DOHH2 (cell line): ENCODE measurements around the gene MYLIP.

Experiments
- H3F3A ChIP-seq: fragments of 200-600 bp; sonication (generic), shearing (Covaris generic); 2 replicates; pipeline ENCODE4 v1.6.0; 2016; ENCODE audit warnings: antibody characterized with exemption, mild to moderate bottlenecking; ENCODE audit not compliant: control insufficient read depth, insufficient read depth
- H3K27ac ChIP-seq: fragments of 200-600 bp; sonication (generic); 2 replicates; pipeline ENCODE4 v1.5.1; 2014; ENCODE audit warnings: low read depth, mild to moderate bottlenecking, low read length, moderate library complexity
- H3K27me3 ChIP-seq: fragments of 200-600 bp; sonication (generic); 2 replicates; pipeline ENCODE4 v1.6.1; 2014; ENCODE audit warnings: mild to moderate bottlenecking, low read length, mixed read lengths; ENCODE audit not compliant: control insufficient read depth
- H3K36me3 ChIP-seq: fragments of 200-600 bp; sonication (generic); 2 replicates; pipeline ENCODE4 v1.6.1; 2014; ENCODE audit warnings: mild to moderate bottlenecking, low read length, moderate library complexity, mixed read lengths; ENCODE audit not compliant: control insufficient read depth
- H3K4me1 ChIP-seq: fragments of 200-600 bp; sonication (generic); 2 replicates; pipeline ENCODE4 v1.6.1; 2014; ENCODE audit warnings: mild to moderate bottlenecking, low read length, mixed read lengths; ENCODE audit not compliant: control insufficient read depth
- H3K4me2 ChIP-seq: fragments of 200-600 bp; sonication (generic); 2 replicates; pipeline ENCODE4 v1.6.0; 2014; ENCODE audit warnings: mild to moderate bottlenecking, low read length, moderate library complexity
- H3K4me3 ChIP-seq: fragments of 200-600 bp; sonication (generic); 2 replicates; pipeline ENCODE4 v1.5.1; 2014; ENCODE audit warnings: mild to moderate bottlenecking, low read length, mixed read lengths
- H3K79me2 ChIP-seq: fragments of 200-600 bp; sonication (generic); 2 replicates; pipeline ENCODE4 v1.6.1; 2014; ENCODE audit warnings: mild to moderate bottlenecking, low read length, mixed read lengths; ENCODE audit not compliant: control insufficient read depth
- H3K9me2 ChIP-seq: fragments of 200-600 bp; sonication (generic); replicated peaks from 2 replicates; pipeline ENCODE4 v1.6.1; 2014; ENCODE audit warnings: mild to moderate bottlenecking, low read length, mixed read lengths; ENCODE audit not compliant: control insufficient read depth
- H3K9me3 ChIP-seq: fragments of 200-600 bp; sonication (generic); 2 replicates; pipeline ENCODE4 v1.6.1; 2014; ENCODE audit warnings: antibody characterized with exemption, low read length, mixed read lengths; ENCODE audit not compliant: control insufficient read depth, insufficient read depth
- H4K20me1 ChIP-seq: fragments of 200-600 bp; sonication (generic); 2 replicates; pipeline ENCODE4 v1.6.0; 2014; ENCODE audit warnings: low read depth, mild to moderate bottlenecking, antibody characterized with exemption, low read length, moderate library complexity; ENCODE audit not compliant: control insufficient read depth, insufficient read depth
- CTCF ChIP-seq: fragments of 200-600 bp; sonication (generic); IDR thresholded peaks from one replicate; pipeline ENCODE4 v1.5.1; 2014; ENCODE audit warnings: antibody characterized with exemption, mild to moderate bottlenecking, low read depth, low read length; ENCODE audit not compliant: poor library complexity, severe bottlenecking
- EZH2phosphoT487 ChIP-seq: fragments of 200-600 bp; sonication (generic); IDR thresholded peaks from 2 replicates; pipeline ENCODE4 v1.6.1; 2017; ENCODE audit warnings: borderline replicate concordance, mild to moderate bottlenecking, antibody characterized with exemption, low read length, moderate library complexity, mixed read lengths

The MYLIP gene

DNA sequence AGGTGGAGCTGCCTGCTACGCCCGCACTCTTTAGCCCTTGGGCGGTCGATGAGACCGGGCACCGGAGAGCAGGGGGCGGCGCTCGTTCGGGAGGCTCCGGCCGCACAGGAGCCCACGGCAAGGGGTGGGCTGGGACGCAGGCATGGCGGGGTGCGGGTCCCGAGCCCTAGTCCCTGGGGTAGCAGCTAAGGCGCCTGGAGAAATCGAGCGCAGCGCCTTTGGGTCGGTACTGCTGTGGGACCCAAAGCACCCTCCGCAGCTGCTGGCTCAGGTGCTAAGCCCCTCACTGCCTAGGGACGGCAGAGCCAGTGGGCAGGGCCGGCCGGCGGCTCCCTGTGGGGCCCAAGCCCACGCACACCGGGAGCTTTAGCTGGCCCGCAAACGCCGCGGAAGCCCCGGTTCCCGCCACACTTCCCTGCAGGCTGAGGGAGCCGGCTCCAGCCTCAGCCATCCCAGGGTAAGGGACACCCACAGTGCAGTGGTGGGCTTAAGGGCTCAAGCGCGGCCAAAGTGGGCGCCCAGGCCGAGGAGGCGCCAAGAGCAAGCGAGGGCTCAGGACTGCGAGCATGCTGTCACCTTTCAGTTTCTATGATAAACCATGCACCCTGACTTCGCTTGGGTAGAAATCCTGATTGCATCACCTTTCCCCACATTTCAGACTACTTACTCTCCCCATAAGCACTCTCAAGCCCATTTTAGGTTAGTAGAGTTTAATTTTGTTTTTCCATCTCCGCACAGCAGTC is 52.0 kb downstream of the MYLIP start:
- TF ChIP-seq CTCF (no peak), EZH2phosphoT487 (no peak)
- Histone ChIP-seq H3K4me2 (peak overlapping the region; percentile 37), H3K9me3 (peaks cover 6% of the 10 kb centered on the region; the same call in 1 of the 2 replicates), H4K20me1 (no peaks in the 10 kb centered on the region), H3K9me2 (no peaks in the 10 kb centered on the region), H3K79me2 (no peaks in the 10 kb centered on the region), H3K36me3 (no peaks in the 10 kb centered on the region), H3K27ac (no peak overlapping the region), H3K27me3 (no peaks in the 10 kb centered on the region), H3F3A (no peaks in the 10 kb centered on the region), H3K4me1 (peaks cover 20% of the 10 kb centered on the region), H3K4me3 (peak overlapping the region; percentile 19; the same call in 1 of the 2 replicates)

GRCh38 chr6:16181439-16182297 is 52.8 kb downstream of the MYLIP start:
- no peaks in the 10 kb centered on the region for H4K20me1 ChIP-seq
- no peaks in the 10 kb centered on the region for H3F3A ChIP-seq
- peaks cover 20% of the 10 kb centered on the region for H3K4me1 ChIP-seq
- peaks cover 6% of the 10 kb centered on the region; the same call in 1 of the 2 replicates for H3K9me3 ChIP-seq
- no peaks in the 10 kb centered on the region for H3K9me2 ChIP-seq
- H3K27me3 ChIP-seq, result no peaks in the 10 kb centered on the region
- no peaks in the 10 kb centered on the region for H3K36me3 ChIP-seq
- H3K4me2 ChIP-seq, result no peak overlapping the region
- H3K27ac ChIP-seq, result no peak overlapping the region
- no peak overlapping the region for H3K4me3 ChIP-seq
- no peaks in the 10 kb centered on the region for H3K79me2 ChIP-seq
- no peak for TF ChIP-seq EZH2phosphoT487
- TF ChIP-seq CTCF, result no peak

DNA sequence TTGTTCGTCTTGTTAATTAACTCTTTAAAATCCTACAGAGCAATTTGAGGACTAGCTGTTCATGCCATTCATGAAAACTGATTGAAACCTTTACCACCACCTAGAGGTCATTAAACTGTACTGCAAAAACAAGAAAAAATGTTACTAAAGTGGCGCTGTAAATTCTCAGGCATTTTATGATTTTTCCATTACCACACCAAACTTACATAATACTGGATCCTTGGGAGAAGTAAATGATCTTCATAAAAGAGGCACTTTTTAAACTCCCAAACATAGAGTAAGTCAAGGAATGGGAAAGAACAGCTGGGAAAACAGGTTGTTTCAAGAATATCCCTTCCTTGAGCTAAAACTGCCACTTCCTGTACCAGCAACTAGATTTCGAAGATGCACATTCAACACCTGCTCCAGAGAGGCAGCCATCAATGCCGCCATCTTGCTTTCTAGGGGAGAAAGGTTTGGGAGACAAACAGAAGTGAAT is 54.3 kb downstream of the MYLIP start:
- no peaks in the 10 kb centered on the region for H3K27me3 ChIP-seq
- no peak for TF ChIP-seq EZH2phosphoT487
- peak; percentile 71 for TF ChIP-seq CTCF
- peak overlapping the region; percentile 36 for H3K4me3 ChIP-seq
- H3F3A ChIP-seq, result no peaks in the 10 kb centered on the region
- H3K27ac ChIP-seq, result 0 out of 2 replicates have a peak overlapping the region, but pooled peaks have one; percentile 29
- H3K9me3 ChIP-seq, result peaks cover 6% of the 10 kb centered on the region; the same call in 1 of the 2 replicates
- no peaks in the 10 kb centered on the region for H3K36me3 ChIP-seq
- H3K79me2 ChIP-seq, result no peaks in the 10 kb centered on the region
- H4K20me1 ChIP-seq, result no peaks in the 10 kb centered on the region
- H3K4me1 ChIP-seq, result peaks cover 20% of the 10 kb centered on the region
- H3K4me2 ChIP-seq, result peak overlapping the region; percentile 62
- H3K9me2 ChIP-seq, result no peaks in the 10 kb centered on the region
